Ammon's horn (tissue), 1 donor: ENCODE results near the gene ZRANB3.
A peak's percentile ranks its signal among the peaks of the same experiment; 100 is the strongest.
"Not testable (repeated sequence)": the region's sequence is repeated elsewhere in the genome, so short reads cannot be mapped to it uniquely, and the experiment has no call there.

Experiments used
- DNase-seq: peaks from one replicate; pipeline ENCODE4 v3.0.0-alpha.2; 2016; ENCODE audit warnings: low spot score

Gene ZRANB3

GRCh38 chr2:135530313-135531230 is at the start of gene ZRANB3:
ZRANB3 (minus strand) TSS chr2:135531218.
- DNase-seq = peak; percentile 99

GRCh38 chr2:135573620-135574019 is 42.6 kb upstream of the ZRANB3 start:
- DNase-seq = no peak

- DNase-seq = no peak
Observed at GRCh38 chr2:135570884-135571283, 39.9 kb upstream of the ZRANB3 start.

GRCh38 chr2:135563793-135564192 is 32.8 kb upstream of the ZRANB3 start:
- no peak for DNase-seq

- DNase-seq = no peak
Observed at GRCh38 chr2:135561925-135562324, 30.9 kb upstream of the ZRANB3 start.

- no peak for DNase-seq
Observed at GRCh38 chr2:135557530-135557929, 26.5 kb upstream of the ZRANB3 start.

- DNase-seq = no peak
Observed at GRCh38 chr2:135555311-135555710, 24.3 kb upstream of the ZRANB3 start.

GRCh38 chr2:135552887-135553286 is 21.9 kb upstream of the ZRANB3 start:
- no peak for DNase-seq

- no peak for DNase-seq
Observed at GRCh38 chr2:135551356-135551755, 20.3 kb upstream of the ZRANB3 start.

- no peak for DNase-seq
Observed at GRCh38 chr2:135547311-135547710, 16.3 kb upstream of the ZRANB3 start.

GRCh38 chr2:135546436-135546835 is 15.4 kb upstream of the ZRANB3 start:
- DNase-seq = no peak

- not testable (repeated sequence) for DNase-seq
Observed at GRCh38 chr2:135533545-135533944, 2.5 kb upstream of the ZRANB3 start.

GRCh38 chr2:135532581-135532980 is 1.6 kb upstream of the ZRANB3 start:
- DNase-seq = no peak

- peak; percentile 100 for DNase-seq
Observed at GRCh38 chr2:135531231-135532197, 496 bp upstream of the ZRANB3 start, which contains the start of gene R3HDM1. R3HDM1 (plus strand) TSS chr2:135531484; CDS start chr2:135604846, 73,362 bp downstream.

GRCh38 chr2:135528006-135528405 is 3.0 kb downstream of the ZRANB3 start:
- no peak for DNase-seq

- DNase-seq = no peak
Observed at GRCh38 chr2:135525786-135526185, 5.2 kb downstream of the ZRANB3 start.

- DNase-seq = no peak
Observed at GRCh38 chr2:135512099-135512498, 18.9 kb downstream of the ZRANB3 start.

GRCh38 chr2:135510577-135510976 is 20.4 kb downstream of the ZRANB3 start:
- no peak for DNase-seq

GRCh38 chr2:135504811-135505210 is 26.2 kb downstream of the ZRANB3 start:
- no peak for DNase-seq

- not testable (repeated sequence) for DNase-seq
Observed at GRCh38 chr2:135498588-135498987, 32.4 kb downstream of the ZRANB3 start.

GRCh38 chr2:135494917-135495316 is 36.1 kb downstream of the ZRANB3 start:
- DNase-seq = no peak

- DNase-seq = no peak
Observed at GRCh38 chr2:135494503-135494902, 36.5 kb downstream of the ZRANB3 start.
